Adrenal gland (tissue), 5 donors: ENCODE results near the gene CPA3.

Experiments used
- POLR2A ChIP-seq, 2 donors: fragments of 450-650 bp; IDR thresholded peaks; one replicate each; pipeline ENCODE4 v1.6.1; 2017; ENCODE audit warnings: antibody characterized with exemption in 2 of 2, mild to moderate bottlenecking in 2 of 2, moderate library complexity in 1 of 2
- TF ChIP-seq, protein P1 (sequence below), 6 experiments: fragments of 450-650 bp in 4 of 6; fragments of 200-600 bp in 2 of 6; sonication (generic) in 1 of 6; IDR thresholded peaks; 1 replicate in 5 of 6; 2 replicates in 1 of 6; pipeline versions ENCODE4 v1.5.1 to v1.8.0; 2016 to 2021; ENCODE audit warnings: antibody characterized with exemption in 6 of 6, mild to moderate bottlenecking in 2 of 6, moderate library complexity in 1 of 6
- donor health status: DM: no; HTN: no; CAD: no.

DNA sequence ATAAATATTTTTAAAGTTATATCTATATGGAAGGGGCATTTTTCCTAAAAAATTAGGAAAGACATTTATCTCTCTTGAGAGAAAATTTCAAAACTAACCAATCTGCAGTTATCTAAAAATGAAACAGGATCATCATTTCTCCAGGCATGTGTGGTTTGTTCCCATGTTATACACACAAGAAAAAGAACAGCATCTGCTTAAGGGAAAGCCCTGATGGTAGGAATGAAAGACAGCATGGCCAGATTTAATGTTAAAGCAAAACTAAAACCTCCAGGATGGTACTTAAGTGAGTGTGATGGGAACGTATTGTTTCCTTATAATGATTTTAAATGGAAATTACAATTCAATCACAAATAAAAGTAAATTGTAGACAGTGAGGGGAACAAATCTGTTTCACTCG, 80.0 kb downstream of the CPA3 start:
- TF ChIP-seq, protein P1, sequence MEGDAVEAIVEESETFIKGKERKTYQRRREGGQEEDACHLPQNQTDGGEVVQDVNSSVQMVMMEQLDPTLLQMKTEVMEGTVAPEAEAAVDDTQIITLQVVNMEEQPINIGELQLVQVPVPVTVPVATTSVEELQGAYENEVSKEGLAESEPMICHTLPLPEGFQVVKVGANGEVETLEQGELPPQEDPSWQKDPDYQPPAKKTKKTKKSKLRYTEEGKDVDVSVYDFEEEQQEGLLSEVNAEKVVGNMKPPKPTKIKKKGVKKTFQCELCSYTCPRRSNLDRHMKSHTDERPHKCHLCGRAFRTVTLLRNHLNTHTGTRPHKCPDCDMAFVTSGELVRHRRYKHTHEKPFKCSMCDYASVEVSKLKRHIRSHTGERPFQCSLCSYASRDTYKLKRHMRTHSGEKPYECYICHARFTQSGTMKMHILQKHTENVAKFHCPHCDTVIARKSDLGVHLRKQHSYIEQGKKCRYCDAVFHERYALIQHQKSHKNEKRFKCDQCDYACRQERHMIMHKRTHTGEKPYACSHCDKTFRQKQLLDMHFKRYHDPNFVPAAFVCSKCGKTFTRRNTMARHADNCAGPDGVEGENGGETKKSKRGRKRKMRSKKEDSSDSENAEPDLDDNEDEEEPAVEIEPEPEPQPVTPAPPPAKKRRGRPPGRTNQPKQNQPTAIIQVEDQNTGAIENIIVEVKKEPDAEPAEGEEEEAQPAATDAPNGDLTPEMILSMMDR (IDR thresholded peaks at IDR 0.05) = no peak
- TF ChIP-seq POLR2A (IDR thresholded peaks at IDR 0.05) = no peak
